CD4-positive, alpha-beta T cell treated with Interleukin-1 beta for 1 hour (primary cell): Measurements from ENCODE around the gene REEP2.
"Not testable (repeated sequence)": the region's sequence is repeated elsewhere in the genome, so short reads cannot be mapped to it uniquely, and the experiment has no call there.

Experiments
- DNase-seq, 2 donors: peaks; one replicate each; pipeline ENCODE4 v3.0.0-alpha.2; 2020 to 2022

Gene REEP2

DNA sequence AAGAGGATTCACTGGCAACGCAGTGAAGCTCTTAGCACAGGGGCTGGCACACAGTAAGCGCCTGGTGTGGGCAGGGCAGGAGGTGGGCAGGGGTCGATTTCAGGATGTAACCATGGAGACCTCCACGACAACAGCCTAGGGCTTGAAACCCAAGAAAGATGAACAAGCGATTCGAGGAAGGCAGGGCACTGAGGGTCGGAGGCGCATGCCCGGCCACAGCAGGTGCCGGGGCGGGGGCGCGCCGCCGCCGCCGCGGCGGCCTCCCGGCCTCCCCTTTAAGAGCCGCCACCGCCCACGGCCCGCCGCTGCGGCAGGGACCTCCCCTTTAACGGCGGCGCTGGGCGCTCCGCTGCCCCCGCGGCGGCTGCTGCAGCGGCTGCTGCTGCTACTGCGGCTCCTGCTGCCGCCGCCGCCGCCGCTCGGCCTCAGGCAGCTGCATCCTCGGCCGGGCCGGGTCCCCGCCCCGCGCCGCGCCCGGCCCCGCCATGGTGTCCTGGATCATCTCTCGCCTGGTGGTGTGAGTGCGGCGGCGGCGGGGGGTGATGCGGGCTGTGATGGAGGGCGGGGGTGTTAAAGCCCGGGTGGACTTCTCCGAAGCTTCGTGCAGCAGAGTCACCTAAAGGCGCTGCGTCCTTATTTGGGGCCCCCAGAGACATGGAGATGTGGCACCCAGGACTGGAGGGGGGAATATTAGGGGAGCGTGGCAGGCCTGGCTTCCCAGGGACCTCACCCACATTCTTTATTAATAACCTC, at the start of gene REEP2:
Gene REEP2 (plus strand): TSS at position 334 of the 753 bp plus-strand sequence. CDS start 152 bp downstream, at position 486.
- DNase-seq: peak; percentile 55 to 59

DNA sequence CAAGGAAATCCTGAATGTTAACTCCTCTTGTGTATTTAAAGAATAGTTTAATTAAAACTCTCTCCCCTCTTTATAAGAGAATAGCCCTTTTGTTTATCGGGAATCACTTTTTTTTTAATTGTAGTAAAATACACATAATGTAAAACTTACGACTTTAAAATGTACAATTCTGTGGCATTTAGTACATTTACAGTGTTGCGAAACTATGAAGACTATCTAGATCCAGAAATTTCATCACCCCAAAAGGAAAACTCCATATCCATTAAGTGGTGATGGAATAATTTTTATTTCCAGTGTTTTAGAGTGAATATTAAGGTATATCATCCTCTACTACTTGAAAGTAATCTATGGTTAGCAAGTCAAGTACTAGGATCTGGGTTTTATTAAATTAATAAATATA, 49.5 kb upstream of the REEP2 start:
- no peak for DNase-seq

DNA sequence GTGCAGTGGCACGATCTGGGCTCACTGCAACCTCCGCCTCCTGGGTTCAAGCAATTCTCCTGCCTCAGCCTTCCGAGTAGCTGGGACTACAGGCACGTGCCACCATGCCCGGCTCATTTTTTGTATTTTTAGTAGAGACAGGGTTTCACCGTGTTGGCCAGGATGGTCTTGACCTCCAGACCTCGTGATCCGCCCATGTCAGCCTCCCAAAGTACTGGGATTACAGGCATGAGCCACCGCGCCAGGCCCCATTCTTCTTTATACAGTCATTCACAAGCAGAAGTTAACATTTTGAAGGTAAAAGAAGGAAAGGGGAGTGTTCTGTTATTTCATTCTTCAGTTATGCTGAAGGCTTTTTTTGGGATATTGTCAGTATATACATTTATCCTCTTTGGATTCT, 48.9 kb upstream of the REEP2 start:
- not testable (repeated sequence) for DNase-seq

DNA sequence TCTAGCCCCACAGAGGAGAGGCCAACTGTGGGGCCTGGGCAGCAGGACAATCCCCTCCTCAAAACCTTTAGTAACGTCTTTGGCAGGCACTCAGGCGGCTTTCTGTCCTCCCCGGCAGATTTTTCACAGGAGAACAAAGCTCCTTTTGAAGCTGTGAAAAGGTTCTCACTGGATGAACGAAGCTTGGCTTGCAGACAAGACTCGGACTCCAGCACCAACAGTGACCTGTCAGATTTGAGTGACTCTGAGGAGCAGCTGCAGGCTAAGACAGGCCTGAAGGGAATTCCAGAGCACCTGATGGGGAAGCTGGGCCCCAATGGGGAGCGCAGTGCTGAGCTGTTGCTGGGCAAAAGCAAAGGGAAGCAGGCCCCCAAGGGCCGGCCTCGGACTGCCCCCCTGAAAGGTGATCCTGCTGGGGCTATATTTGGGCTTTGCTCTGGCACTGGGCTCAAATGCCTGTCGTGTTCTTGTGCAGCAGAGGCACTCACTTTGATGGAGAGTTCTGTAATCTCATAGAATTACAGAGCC, 46.9 kb upstream of the REEP2 start:
- DNase-seq: no peak

GRCh38 chr5:138402640-138403039, 36.2 kb upstream of the REEP2 start:
- DNase-seq: no peak

DNA sequence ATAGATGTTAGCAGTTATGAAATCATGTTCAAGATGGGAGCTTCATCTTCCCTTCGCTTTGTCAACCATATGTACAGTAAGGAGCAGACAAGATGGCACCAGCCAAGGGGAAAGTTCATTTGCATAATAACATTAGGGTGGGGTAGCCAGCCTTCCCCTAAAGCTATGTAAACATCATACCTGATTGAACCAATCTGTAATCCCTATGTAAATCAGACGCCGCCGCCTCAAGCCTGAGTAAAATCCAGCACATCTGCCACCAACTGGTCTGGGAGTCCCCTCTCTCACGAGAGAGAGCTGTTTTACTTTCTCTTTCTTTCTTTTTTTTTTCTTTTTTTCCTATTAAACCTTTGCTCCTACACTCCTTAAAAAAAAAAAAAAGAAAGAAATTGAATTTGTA, 30.8 kb upstream of the REEP2 start:
- DNase-seq: peak; percentile 4 to 13

GRCh38 chr5:138410996-138411640, 27.7 kb upstream of the REEP2 start:
- peak; percentile 23 to 27 for DNase-seq

DNA sequence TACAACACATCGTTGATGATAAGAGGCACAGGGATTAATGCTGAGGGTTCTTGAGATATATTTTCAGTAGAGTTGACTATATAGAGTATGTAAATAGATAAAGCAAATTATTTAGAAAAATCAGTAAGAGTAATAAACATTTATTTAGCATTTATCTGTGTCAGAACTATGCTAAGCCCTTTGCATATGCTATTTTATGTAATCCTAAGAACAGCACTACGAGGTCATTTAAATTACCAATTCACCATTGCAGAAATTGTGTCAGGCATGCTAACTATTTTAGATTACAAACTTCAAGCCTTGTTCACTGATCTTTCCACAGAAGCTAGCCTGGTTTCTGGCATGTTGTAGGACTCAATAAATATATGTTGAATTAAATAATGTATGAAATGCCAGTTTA, 20.4 kb upstream of the REEP2 start:
- no peak for DNase-seq

- no peak for DNase-seq
These were observed 13.8 kb upstream of the REEP2 start for GRCh38 chr5:138425079-138425478.

DNA sequence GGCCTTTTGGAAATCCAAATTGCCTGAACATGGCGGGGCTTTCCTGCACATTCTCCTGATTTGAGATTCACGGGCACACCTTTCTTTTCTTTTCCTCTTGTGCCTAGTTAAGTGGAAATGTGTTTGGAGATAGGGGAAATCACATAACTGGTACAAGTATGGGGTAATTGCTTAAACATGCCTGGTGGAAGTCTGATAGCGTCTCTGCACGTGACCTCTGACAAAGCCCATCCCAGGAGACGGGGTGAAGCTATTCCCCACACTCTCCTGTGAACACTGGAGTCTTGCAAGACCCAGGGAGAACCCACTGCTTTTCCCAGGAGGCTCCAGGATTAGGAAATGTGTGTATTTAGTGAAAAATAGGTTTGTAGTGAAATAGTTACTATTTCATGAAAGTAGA, 2.9 kb upstream of the REEP2 start:
- DNase-seq: no peak

DNA sequence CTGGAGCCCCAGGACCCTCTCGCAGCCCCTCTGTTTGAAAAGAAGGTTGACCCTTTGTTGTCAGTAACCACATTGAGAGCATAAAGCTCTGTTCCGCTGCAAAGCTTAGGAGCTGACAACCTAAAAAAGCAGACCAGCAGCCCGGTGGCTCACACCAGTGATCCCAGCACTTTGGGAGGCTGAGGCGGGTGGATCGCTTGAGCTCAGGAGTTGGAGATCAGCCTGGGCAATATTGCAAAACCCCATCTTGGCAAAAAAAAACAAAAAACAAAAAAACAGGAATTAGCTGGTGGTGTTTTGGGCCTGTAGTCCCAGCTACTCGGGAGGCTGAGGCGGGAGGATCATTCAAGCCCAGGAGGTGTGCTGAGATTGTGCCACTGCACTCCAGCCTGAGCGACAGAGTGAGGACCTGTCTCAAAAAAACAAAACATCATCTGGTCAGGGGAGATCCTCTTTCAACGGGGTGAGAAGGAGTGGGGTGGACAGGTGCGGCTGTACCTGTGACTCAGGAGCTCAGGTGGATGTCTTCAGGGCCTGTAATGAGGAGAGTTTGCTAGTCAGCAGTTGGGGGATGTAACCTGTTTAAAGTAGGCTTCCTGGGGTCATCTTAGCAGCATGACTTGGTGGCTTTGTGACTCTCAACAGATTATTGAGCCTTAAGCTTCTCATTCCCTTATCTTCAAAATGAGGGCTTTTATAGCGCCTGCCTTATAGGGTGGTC, 694 bp upstream of the REEP2 start:
- no peak for DNase-seq

- no peak for DNase-seq
These were observed 761 bp downstream of the REEP2 start for GRCh38 chr5:138439477-138440158.

DNA sequence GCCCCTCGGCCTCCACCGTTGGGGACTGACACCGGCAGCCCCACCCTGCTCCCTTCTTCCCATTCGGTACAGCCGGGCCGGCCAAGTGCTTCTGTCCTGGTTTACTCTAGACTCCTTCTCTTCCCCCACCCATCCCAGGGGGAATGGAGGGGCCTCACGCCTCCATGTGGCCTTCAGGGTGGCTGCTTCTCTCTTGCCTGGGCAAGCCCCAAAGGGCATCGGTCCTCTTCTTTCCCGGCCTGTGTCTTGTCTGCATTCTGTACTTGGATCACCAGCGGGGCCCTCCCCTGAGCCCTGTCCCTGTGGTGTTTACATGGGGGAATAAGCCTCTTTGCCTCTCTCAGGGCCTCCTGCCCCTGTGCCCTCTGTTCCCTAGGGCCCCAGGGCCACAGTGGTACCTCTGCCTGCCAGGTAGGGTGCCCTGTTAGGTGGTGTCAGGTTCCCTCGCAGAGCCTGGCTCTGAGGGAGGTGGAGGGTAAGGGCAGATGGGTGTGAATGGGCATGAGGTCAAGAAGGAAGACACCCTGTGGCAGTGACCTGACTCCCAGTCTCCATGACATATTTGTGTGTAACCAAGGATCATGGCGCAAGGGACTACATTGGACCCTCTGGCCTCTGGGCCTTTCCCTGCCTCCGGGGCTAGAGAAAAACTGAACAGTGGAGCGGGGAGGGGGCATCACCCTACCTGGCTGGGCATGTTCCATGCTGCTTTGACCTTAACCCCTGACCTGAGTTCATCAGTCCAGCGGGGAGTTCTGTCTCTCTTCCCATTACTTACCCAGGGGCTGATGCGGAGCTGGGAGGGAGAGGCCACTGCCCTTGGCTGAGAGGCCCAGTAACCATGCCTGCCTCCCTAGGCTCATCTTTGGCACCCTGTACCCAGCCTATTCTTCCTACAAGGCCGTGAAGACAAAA, 1.6 kb downstream of the REEP2 start:
- DNase-seq: no peak

- no peak for DNase-seq
These were observed 2.4 kb downstream of the REEP2 start for GRCh38 chr5:138441221-138441620.

DNA sequence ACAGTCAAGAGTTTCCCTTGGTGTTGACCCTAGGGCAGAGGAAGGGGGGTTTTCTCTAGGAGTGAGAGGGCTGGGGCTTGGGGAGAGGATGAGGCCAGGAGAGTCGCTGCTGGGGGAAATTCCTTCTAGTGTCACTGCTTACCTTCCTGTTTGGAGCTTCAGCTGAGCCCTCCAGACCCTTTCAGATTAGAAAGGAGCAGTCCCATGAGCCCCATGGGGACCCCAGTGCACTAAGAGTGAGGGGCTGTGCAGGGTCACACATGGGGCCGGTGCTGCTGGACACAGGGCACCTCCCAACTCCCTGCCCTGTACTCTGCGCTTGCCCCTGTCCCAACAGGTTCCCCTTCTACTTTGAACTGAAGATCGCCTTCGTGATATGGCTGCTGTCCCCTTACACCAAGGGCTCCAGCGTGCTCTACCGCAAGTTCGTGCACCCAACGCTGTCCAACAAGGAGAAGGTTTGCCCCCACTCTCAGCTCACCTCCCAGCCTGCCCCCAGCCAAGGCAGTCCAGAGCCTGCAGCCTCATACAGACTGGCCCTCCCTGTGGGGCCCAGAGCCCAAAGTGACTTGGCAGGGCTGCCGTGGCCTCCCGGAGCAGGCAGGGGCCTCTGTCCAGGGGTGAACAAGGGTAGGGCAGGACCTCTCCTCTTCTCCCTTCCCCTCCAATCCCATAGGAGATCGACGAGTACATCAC, 5.4 kb downstream of the REEP2 start:
- no peak for DNase-seq

GRCh38 chr5:138444774-138445546, 6.1 kb downstream of the REEP2 start:
- no peak for DNase-seq

DNA sequence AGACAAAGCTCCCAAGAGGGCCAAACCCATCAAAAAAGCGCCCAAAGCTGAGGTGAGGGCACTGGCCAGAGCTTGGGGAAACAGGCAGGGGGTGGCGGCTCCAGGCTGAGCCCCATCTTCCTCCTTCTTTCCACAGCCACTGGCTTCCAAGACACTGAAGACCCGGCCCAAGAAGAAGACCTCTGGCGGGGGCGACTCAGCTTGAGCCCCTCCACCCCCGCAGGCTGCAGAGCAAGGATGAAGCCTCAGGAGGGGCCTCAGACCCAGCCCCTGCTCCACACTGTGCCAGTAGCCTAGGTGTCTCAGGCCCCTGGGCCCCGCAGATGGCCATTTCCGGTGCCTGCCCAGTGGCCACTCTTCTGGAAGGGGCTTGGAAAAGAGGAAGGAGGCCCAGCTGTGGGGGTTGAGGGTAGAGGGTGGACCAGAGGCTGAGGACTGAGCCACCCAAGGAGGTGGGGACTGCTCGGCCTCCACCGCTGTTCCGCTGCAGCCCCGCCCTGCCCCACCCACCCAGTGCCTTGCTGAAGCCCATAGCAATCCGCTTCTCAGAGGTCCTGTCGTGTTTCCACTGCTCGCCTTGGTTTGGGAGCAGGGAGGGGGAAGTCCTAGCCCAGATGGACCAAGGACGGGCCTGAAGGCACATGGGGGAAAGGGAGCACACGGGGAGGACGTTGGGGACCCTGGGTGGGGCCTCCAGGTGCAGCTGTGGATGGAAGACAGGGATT, 6.9 kb downstream of the REEP2 start:
- no peak for DNase-seq

GRCh38 chr5:138448070-138448469, 9.2 kb downstream of the REEP2 start:
- DNase-seq: no peak

DNA sequence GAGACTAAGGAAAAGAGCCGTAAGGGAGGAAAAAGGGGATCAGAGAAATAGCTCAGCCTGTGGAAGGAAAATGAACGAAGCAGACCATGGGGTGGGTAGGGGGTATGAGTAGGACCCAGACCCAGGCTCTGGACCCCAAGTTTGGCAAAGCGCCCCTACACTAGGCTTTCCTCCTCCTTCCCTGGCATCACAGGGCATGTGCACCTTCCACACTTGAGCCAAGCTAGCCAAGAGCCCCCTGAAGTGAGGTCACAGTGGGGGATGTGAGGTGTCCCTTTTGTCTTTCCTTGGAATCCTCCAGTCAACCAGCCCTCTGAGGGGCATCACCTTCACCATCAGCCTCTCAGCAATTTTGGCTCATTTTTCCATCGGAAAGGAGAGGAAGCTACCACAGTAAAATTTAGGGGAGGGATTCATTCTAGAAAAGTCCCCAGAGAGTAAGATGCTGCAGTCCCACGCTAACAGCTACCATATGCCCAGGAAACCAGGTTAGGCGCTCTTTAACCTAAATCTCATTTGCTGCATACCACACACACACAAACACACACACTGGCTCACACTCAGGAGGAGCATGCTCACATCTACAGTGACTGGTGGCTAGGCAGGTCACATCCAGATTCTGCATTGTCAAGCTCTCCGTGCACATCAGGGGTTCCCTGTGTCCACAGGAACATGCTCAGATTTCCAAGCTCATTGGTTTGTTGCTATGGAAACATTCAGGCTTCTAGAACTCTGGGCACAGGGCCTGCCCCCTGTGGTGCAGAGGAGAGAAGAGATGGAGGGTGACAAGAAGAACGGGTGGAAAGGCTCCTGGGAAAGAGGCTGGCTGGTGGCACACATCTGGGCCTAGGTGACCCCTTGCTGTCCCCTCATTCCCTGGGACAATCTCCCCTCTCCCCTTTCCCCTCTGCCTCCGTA, 9.9 kb downstream of the REEP2 start:
- no peak for DNase-seq
